ENCODE data around the gene PCDHB1. TPM values are rescaled to one million over a fixed set of nuclear protein-coding genes. Genes with fewer than 3 reads are reported as not detected.
"Not testable (repeated sequence)": the region's sequence is repeated elsewhere in the genome, so short reads cannot be mapped to it uniquely, and the experiment has no call there.

Gene PCDHB1
- total RNA-seq, 1 experiment from 2014 or later: not detected

DNA sequence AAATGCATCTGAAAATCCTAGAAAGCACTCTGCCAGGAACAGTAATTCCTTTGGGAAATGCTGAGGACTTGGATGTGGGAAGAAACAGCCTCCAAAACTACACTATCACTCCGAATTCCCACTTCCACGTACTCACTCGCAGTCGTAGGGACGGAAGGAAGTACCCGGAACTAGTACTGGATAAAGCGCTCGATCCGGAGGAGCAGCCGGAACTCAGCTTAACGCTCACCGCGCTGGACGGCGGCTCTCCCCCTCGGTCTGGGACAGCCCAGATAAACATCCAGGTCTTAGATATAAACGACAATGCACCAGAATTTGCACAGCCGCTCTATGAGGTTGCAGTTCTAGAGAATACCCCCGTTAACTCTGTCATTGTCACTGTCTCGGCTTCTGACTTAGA is 49.9 kb downstream of the PCDHB1 start:
- H2AFZ ChIP-seq (ENCODE audit: low read depth, low read length, poor library complexity, severe bottlenecking): no peak overlapping the region
- H3K79me2 ChIP-seq (ENCODE audit: insufficient read depth, low read length): no peaks in the 10 kb centered on the region
- intact Hi-C loops (cut with micrococcal nuclease): no loop called here
- H4K20me1 ChIP-seq (ENCODE audit: insufficient read depth): no peaks in the 10 kb centered on the region
- POLR2A ChIA-PET: no interaction called here
- no peaks in the 10 kb centered on the region for H3K9me2 ChIP-seq (ENCODE audit: insufficient read depth)
- no TSS peak for BruUV-seq (replicated peaks)
- TF ChIP-seq SIN3A (IDR thresholded peaks at IDR 0.05; ENCODE audit: low read depth): no peak
- TF ChIP-seq, protein P1, sequence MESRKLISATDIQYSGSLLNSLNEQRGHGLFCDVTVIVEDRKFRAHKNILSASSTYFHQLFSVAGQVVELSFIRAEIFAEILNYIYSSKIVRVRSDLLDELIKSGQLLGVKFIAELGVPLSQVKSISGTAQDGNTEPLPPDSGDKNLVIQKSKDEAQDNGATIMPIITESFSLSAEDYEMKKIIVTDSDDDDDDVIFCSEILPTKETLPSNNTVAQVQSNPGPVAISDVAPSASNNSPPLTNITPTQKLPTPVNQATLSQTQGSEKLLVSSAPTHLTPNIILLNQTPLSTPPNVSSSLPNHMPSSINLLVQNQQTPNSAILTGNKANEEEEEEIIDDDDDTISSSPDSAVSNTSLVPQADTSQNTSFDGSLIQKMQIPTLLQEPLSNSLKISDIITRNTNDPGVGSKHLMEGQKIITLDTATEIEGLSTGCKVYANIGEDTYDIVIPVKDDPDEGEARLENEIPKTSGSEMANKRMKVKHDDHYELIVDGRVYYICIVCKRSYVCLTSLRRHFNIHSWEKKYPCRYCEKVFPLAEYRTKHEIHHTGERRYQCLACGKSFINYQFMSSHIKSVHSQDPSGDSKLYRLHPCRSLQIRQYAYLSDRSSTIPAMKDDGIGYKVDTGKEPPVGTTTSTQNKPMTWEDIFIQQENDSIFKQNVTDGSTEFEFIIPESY (IDR thresholded peaks at IDR 0.05; ENCODE audit: extremely low read depth, insufficient replicate concordance, low read length): no peak
- no peak for TF ChIP-seq ELF1 (IDR thresholded peaks at IDR 0.05; ENCODE audit: borderline replicate concordance, low read depth)
- no peak for TF ChIP-seq JUND (IDR thresholded peaks at IDR 0.05)
- no peak for TF ChIP-seq ZNF274 (IDR thresholded peaks at IDR 0.05; ENCODE audit: low read depth, low read length)
- TF ChIP-seq, protein P2, sequence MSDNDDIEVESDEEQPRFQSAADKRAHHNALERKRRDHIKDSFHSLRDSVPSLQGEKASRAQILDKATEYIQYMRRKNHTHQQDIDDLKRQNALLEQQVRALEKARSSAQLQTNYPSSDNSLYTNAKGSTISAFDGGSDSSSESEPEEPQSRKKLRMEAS (IDR thresholded peaks at IDR 0.05): no peak
- TF ChIP-seq POLR2AphosphoS5 (IDR thresholded peaks at IDR 0.05; ENCODE audit: low read depth, low read length): no peak
- TF ChIP-seq RAD21 (IDR thresholded peaks at IDR 0.05; ENCODE audit: low read depth): no peak
- no peak for TF ChIP-seq YY1 (IDR thresholded peaks at IDR 0.05; ENCODE audit: extremely low read depth, insufficient replicate concordance, low read depth, low read length)
- TF ChIP-seq EZH2phosphoT487 (IDR thresholded peaks at IDR 0.05; ENCODE audit: borderline replicate concordance): no peak
- TF ChIP-seq CEBPB (IDR thresholded peaks at IDR 0.05; ENCODE audit: low read depth): no peak
- no peak for TF ChIP-seq ZFX (IDR thresholded peaks at IDR 0.05)
- TF ChIP-seq, protein P3, sequence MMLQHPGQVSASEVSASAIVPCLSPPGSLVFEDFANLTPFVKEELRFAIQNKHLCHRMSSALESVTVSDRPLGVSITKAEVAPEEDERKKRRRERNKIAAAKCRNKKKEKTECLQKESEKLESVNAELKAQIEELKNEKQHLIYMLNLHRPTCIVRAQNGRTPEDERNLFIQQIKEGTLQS (IDR thresholded peaks at IDR 0.05): no peak
- H3K9ac ChIP-seq (ENCODE audit: low read length): no peak overlapping the region
- H3K36me3 ChIP-seq (ENCODE audit: control insufficient read depth in 1 of 2, insufficient read depth in 2 of 2, low read length in 2 of 2): no peaks in the 10 kb centered on the region
- RAD21 ChIA-PET (ENCODE audit: low non-redundant PET in 1 of 2, low total read pairs in 2 of 2, uncharacterized antibody in 2 of 2, unreplicated experiment in 2 of 2): no interaction called here
- no peaks in the 10 kb centered on the region for H3K27me3 ChIP-seq (ENCODE audit: insufficient read depth, low read length)
- CTCF ChIA-PET: no interaction called here
- ATAC-seq (no peak), DNase-seq (ENCODE audit: low read depth, low spot score) (no peak)
- no peaks in the 10 kb centered on the region for H3K4me1 ChIP-seq (ENCODE audit: control insufficient read depth in 1 of 2, insufficient read depth in 2 of 2, low read length in 2 of 2)
- peaks cover 0 to 4% of the 10 kb centered on the region in 2 experiments; a peak in 1 of 4 replicates for H3K9me3 ChIP-seq (ENCODE audit: control insufficient read depth in 1 of 2, insufficient read depth in 1 of 2, low read depth in 1 of 2, low read length in 2 of 2)
- H3K27ac ChIP-seq (ENCODE audit: low read depth, low read length): no peak overlapping the region
- H3K4me3 ChIP-seq (replicated peaks in 1 of 2; ENCODE audit: low read depth in 1 of 2, low read length in 2 of 2): no peak overlapping the region
- H3K4me2 ChIP-seq (ENCODE audit: low read length): no peak overlapping the region

DNA sequence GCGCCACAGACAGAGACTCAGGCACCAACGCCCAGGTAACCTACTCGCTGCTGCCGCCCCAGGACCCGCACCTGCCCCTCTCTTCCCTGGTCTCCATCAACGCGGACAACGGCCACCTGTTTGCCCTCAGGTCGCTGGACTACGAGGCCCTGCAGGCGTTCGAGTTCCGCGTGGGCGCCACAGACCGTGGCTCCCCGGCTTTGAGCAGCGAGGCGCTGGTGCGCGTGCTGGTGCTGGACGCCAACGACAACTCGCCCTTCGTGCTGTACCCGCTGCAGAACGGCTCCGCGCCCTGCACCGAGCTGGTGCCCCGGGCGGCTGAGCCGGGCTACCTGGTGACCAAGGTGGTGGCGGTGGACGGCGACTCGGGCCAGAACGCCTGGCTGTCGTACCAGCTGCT is 50.9 kb downstream of the PCDHB1 start:
- ATAC-seq; H2AFZ ChIP-seq (ENCODE audit: low read depth, low read length, poor library complexity, severe bottlenecking); intact Hi-C loops (cut with micrococcal nuclease); H3K27ac ChIP-seq (ENCODE audit: low read depth, low read length); RAD21 ChIA-PET (ENCODE audit: low non-redundant PET in 1 of 2, low total read pairs in 2 of 2, uncharacterized antibody in 2 of 2, unreplicated experiment in 2 of 2); H3K9ac ChIP-seq (ENCODE audit: low read length); BruUV-seq (replicated peaks); H3K9me2 ChIP-seq (ENCODE audit: insufficient read depth); H3K79me2 ChIP-seq (ENCODE audit: insufficient read depth, low read length); H3K36me3 ChIP-seq (ENCODE audit: control insufficient read depth in 1 of 2, insufficient read depth in 2 of 2, low read length in 2 of 2); POLR2A ChIA-PET; DNase-seq (ENCODE audit: low read depth, low spot score); H3K27me3 ChIP-seq (ENCODE audit: insufficient read depth, low read length); H3K4me1 ChIP-seq (ENCODE audit: control insufficient read depth in 1 of 2, insufficient read depth in 2 of 2, low read length in 2 of 2); H3K4me3 ChIP-seq (replicated peaks in 1 of 2; ENCODE audit: low read depth in 1 of 2, low read length in 2 of 2); H3K4me2 ChIP-seq (ENCODE audit: low read length); H4K20me1 ChIP-seq (ENCODE audit: insufficient read depth); CTCF ChIA-PET; H3K9me3 ChIP-seq (ENCODE audit: control insufficient read depth in 1 of 2, insufficient read depth in 1 of 2, low read depth in 1 of 2, low read length in 2 of 2): not testable (repeated sequence)

DNA sequence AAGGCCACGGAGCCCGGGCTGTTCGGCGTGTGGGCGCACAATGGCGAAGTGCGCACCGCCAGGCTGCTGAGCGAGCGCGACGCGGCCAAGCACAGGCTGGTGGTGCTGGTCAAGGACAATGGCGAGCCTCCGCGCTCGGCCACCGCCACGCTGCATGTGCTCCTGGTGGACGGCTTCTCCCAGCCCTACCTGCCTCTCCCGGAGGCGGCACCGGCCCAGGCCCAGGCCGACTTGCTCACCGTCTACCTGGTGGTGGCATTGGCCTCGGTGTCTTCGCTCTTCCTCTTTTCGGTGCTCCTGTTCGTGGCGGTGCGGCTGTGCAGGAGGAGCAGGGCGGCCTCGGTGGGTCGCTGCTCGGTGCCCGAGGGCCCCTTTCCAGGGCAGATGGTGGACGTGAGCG is 51.3 kb downstream of the PCDHB1 start:
- H3K4me3 ChIP-seq (replicated peaks in 1 of 2; ENCODE audit: low read depth in 1 of 2, low read length in 2 of 2); H3K9me3 ChIP-seq (ENCODE audit: control insufficient read depth in 1 of 2, insufficient read depth in 1 of 2, low read depth in 1 of 2, low read length in 2 of 2); DNase-seq (ENCODE audit: low read depth, low spot score); CTCF ChIA-PET; H4K20me1 ChIP-seq (ENCODE audit: insufficient read depth); POLR2A ChIA-PET; BruUV-seq (replicated peaks); H3K27me3 ChIP-seq (ENCODE audit: insufficient read depth, low read length); H3K27ac ChIP-seq (ENCODE audit: low read depth, low read length); H3K79me2 ChIP-seq (ENCODE audit: insufficient read depth, low read length); H3K9ac ChIP-seq (ENCODE audit: low read length); H3K9me2 ChIP-seq (ENCODE audit: insufficient read depth); H3K4me2 ChIP-seq (ENCODE audit: low read length); H3K36me3 ChIP-seq (ENCODE audit: control insufficient read depth in 1 of 2, insufficient read depth in 2 of 2, low read length in 2 of 2); H3K4me1 ChIP-seq (ENCODE audit: control insufficient read depth in 1 of 2, insufficient read depth in 2 of 2, low read length in 2 of 2); H2AFZ ChIP-seq (ENCODE audit: low read depth, low read length, poor library complexity, severe bottlenecking); ATAC-seq; intact Hi-C loops (cut with micrococcal nuclease); RAD21 ChIA-PET (ENCODE audit: low non-redundant PET in 1 of 2, low total read pairs in 2 of 2, uncharacterized antibody in 2 of 2, unreplicated experiment in 2 of 2): not testable (repeated sequence)
